Activated naive CD4-positive, alpha-beta T cell (primary cell): ENCODE measurements around the gene WNT7B.

Experiments used
- DNase-seq, 4 experiments: peaks; one replicate each; lab custom pipeline; 2025; lab: John Stamatoyannopoulos, UW

Gene WNT7B

DNA sequence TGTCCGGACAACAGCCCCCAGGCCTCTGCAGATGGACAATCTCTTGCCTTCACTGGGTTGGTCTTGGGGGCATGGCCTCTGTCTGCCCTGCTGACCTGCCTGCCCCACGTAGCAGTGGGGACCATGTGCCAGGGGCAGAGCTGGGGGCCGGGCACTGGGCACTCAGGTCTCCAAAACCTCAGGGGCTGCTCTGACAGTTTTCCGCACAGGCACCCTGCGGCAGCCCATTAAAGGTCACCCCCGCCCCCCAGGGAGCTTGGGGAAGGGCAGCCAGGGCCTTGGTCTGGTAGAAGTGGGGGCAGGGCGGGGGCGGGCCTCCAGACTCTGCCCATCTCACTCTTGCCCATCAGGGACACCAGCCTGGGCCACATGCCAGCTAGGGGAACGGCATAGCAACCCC is 49.9 kb downstream of the WNT7B start:
- DNase-seq, result no peak

DNA sequence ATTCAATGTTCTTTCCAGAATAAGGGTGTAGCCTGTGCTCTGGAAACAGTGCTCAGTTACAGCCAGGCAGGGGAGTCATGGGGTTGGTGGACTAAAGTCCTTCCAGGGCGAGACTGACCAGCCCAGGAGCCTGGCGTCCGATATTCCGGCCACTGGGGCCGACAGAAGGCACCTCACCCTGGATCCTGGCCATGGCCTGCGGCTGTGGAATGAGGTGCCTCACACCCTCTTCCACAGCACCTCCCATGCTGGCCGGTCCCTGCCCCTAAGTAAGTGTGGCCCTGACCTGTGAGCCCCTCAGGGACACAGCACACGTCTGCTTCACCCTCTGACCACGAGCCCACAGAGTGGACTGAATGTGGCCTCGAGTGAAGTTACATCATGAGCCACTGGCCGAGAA is 50.5 kb downstream of the WNT7B start:
- DNase-seq, result no peak

DNA sequence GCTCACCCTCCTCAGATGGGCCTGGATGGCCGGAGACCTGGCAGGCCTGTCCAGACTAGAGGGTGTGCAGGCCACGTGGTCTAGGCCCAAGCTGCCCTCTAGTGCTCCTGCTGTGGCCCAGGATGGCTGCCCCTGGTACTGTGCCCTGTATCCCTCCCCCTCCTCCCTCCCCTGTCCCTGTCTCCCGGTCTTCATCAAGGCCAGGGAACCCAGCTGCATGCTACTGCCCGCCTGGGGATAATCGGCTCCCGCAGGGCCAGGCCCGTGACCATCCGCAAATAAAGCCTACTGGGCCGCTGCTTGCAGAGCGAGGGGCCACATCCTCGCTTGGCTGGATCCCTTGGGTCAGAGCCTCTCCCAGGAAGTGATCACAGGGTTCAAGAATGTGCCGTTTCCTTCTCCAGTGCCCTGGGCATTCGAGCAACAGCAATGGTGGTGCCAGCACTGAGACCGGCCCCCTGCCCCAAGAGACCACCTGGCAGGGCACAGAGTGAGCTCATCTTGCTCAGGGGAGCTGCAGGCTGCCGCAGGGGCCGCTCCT is 51.1 kb downstream of the WNT7B start:
- DNase-seq, result no peak

DNA sequence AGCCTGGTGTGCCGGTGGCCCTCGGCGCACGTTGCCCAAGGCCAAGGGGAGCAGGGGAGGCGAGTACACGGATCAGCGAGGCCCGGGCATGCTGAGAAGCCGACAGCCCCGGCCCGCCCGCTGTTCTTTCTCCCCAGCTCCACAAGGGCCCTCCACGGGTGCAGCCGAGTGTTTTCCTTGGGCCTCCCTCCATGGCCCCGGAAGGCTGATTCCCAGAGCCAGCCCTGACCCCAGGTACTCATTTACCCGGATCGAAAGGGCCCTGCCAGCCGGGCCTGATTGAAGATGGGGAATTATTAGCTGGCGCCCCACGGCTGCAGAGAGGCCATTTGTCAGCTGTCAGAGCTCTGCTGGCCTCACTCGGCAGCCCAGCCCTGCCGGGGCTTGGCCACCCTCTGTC is 53.1 kb downstream of the WNT7B start:
- DNase-seq, result no peak

DNA sequence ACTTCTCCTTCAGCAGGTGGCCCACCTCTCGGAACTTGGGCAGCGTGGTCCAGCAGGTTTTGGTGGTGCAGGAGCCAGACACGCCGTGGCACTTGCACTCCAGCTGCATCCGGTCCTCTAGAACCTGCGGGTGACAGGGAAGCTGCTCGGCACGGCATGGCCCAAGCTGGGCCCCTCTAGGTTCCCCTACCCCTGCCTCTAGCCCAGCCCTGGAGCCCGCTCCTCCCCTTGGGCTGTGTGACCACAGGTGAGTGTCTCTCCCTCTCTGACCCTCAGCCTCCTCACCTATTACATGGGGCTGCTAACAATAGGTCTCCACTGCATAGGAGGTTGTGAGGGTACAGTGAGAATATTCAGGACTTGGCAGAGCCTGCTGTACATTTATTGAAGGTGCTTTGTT is 53.8 kb downstream of the WNT7B start:
- DNase-seq, result no peak

DNA sequence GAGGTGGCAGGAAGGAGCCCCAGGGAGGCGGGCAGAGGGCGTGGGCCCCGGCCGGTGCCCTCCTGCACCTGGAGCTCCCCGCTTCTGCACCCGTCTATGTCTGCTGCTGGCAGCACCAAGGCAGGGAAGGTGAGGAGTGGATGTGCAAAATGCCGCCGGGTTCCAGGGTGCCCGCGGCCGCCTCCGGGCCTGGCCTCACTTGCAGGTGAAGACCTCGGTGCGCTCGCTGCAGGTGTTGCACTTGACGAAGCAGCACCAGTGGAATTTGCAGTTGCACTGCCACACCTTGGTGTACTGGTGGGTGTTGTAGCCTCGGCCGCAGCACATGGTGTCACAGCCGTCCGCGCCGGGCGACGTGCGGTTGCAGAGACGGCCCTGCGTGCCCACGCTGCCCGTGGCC is 54.3 kb downstream of the WNT7B start:
- no peak for DNase-seq

DNA sequence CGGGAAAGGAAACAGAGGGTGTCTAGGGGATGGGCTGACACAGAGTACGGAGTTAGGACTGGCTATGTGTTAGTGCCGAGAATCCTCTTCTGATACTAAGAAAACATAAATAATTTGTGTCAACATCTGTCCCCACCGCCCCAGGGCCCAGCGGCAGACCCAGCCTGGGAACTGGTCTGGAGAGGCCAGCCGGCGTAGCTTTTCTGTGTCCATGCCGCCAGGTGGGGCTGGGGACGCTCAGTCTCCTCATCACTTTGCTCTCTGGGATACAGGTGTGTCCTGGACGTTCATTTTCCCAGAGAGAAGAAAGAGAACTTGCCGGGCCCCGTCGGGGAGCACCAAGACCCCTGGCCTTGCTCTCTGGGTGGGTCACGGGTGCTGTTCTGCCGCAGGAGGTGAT is 54.7 kb downstream of the WNT7B start:
- DNase-seq, result no peak

DNA sequence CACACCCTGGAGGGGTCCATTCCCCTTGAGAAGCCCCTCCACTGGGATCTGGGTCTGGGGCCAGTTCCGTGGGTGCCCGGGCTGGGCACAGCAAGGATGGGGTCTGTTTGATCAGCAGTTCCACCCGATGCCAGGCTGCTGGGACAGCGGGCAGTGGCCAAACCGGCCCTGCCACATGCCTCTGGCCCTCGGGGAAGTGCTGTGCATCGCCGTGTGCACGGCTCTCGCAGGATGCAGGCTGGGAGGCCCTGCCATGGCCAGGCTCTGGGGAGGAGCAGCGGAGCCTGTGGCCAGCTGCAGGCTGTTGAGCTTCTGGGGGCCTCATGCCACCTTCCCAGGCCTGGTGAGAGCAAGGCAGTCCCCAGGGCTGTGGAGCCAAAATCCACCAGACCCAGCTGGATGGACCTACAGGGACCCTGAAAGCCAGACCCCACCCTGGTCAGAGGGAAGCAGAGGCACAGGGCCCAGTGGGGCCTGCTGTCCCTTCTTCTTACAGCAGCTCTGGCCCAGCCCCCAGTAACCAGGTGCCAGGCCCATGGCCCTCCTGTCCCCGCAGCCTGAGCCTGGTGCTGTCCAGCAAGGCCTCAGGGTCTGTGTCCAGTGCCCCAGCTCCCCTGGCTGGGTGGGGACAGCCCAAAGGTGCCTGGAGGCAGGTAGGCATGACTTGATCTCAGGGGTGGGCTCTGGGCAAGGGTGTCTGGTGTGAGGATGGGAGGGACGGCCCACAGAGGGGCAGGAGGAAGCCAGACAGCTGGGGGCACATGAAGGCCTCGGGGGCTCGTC is 57.3 kb downstream of the WNT7B start:
- DNase-seq, result no peak

DNA sequence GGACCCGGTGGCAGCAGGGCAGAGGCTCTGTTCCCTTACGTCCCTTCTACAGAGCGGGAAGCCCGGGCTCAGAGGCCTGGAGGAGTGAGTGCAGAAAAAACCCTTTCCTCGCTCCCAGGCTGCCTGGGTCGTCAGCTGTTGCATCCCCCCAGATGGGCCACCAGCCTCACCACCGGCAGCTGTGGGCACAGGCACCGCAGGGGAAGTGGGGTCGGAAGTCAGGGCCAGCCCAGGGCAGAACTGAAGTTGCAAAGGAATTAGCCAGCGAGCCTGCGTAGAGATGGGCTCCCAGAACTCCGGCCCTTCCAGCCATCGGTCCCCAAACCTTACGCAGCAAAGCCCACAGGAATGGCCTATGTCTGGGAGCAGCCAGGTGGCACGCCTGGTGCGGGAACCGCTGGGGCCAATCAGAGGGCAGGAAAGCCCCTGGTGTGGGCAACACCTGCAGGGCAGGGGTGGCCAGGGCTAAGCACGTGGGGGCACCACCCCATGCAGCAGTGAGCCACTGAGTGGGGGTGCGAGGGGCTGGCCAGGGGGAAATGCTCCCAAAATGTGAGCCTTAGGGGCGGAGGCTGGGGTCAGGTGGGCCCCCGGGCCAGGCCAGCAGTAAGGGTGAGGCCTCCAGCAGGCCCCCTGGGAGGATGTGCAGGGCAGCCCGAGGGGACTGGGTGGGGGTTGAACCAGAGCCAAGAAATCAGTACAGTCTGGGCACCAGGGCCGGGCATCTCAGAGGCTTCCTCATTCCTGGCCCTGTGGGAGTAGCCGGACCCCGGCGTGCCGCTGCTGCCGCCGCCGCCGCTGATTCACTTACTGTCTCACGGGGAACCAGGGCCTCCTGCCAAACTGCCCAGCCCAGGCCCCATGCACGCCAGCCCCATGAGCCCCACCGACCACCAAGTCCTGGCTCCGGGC is 58.2 kb downstream of the WNT7B start:
- DNase-seq, result no peak

DNA sequence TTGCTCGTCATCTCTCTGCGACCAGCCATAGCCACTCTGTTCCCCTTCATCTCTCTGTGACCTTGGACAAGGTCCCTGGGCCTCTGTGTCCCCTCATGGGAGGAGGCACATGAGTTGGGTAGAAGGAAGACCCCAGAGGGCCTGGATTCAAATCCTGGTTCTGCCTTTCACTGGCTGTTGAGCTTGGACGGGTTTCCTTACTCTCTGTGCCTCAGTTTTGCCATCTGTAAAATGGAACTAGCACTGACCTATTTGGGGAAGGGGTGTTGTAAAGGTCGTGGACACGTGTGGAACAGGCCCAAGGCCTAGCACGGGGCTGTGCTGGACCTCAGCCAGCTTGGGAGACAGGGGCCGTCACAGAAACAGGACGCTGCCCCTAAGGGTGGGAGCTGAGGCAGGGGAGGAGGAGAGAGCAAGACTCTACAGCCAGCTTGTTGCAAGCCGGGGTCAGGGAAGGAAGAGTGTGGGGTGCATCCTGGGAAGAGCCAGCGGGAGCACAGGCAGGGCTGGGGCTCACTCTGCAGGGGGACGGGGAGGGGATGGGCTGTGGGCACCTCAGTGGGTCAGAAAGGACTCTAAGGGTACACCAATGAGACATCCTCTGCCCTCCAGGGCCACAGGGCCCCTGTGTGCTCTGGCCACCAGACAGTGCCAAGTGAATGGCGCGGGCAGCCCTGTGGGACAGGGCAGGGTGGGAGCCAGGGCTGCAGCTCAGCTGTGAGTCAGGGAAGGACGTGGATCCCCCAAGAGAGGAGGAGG is 59.1 kb downstream of the WNT7B start:
- DNase-seq, result no peak

DNA sequence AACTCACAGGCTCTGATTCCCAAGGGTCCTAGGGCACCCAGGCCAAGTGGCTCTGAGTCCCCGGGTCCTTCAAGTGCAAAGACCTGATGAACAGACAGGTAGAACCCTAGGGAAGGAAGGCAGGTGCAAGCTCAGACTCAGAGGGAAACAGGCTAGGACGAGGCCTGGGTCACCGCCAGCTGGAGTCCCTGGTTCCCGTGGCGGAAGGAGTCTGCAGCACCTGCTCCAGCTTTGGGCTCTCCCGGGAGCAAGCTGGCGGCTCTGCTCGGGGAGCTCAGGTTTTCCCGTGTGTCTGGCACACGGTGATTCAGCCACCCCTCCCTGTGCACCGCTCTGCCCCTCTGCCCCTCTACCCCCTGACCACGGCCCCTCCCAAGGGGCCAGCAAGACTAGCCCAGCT is 59.8 kb downstream of the WNT7B start:
- DNase-seq, result no peak

DNA sequence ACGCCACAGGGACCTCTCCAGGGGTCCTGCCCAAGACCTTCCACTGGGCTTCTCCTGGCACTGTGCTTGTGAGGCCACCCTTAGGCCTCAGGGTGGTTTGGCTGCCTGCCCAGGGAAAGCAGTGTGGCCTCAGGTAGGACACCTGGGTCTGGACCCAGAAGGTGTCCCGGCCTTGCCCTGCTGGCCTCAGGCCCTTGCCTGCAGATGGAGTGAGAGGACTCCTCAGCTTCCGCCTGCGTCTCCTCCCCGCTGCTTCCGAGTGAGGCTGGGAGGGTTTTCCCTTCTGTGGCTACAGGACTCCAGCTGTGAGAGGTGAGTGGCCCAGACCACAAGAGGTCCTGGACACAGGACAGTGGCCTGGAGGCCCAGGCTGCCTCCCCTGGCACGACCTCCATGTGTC is 60.4 kb downstream of the WNT7B start:
- DNase-seq, result no peak

DNA sequence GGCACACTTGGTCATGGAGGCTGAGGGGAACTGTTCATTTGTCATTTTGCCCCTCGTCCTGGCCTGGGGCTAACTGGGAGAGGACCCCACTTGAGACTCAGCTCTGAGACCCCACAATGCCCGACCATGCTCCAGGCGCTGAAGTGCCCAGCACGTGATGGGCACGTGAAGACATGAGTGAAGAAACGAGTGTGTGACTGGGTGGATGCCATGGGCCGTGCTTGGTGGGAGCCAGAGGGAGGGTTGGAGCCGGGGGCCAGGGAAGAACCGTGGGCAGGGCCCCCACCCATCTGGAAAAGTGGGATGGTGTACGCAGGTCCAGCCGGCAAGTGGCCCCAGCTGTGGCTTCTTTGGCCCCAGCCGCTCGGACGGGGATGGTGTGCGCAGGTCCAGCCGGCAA is 61.1 kb downstream of the WNT7B start:
- no peak for DNase-seq

DNA sequence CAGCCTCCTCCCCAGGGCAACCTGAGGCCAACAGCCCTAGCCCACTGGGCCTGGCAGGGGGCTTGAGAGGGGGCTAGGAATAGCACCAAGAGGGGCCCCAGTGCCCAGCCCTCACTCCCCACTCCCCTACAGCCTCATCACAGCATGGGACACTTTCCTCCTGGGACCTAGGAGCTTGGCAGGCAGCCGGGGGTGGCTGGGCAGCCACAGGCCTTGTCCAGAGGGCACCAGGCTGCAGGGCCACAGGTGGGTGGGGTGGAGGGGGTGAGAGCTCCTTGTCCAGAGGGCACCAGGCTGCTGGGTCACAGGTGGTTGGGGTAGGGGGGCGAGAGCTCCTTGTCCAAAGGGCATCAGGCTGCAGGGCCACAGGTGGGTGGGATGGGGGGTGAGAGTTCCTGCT is 61.8 kb downstream of the WNT7B start:
- DNase-seq, result no peak

DNA sequence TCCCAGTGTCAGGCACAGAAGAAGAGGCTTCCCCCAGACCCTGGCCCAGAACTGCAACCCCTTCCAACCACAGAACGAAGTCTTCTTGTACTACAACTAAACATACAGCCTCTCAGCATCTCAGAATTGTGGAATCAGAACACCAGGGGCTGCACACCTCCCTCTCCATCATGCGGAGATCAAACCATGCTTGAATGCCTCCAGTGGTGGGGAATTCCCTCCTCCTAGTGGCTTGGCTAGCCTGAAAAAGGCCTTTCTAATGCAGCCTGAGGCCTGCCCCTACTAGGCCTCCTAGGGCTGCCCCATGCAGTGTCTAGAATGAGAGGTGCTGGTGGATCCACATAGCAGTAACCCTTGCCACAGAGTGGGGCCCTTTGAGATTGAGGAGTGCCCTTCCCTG is 62.7 kb downstream of the WNT7B start:
- DNase-seq, result no peak

DNA sequence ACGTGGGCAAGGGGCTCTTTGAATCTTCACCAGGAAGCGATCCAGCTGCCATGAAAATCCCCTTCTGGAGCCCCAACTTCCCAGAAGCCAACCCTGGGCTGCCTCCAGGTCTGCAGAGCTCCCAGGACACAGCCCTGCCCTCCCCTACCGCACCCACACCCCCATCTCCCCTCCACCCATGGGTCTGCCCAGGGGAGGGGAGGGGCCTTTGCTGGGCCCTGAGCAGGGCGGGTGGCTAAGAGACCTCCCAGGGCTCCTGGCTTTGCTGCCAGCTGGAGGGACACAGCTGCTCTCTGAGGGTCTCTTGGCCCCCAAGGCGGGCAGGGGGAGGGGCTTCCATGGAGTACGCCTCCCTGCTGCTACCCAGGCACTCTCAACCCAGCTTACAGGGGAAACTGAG is 64.1 kb downstream of the WNT7B start:
- no peak for DNase-seq

DNA sequence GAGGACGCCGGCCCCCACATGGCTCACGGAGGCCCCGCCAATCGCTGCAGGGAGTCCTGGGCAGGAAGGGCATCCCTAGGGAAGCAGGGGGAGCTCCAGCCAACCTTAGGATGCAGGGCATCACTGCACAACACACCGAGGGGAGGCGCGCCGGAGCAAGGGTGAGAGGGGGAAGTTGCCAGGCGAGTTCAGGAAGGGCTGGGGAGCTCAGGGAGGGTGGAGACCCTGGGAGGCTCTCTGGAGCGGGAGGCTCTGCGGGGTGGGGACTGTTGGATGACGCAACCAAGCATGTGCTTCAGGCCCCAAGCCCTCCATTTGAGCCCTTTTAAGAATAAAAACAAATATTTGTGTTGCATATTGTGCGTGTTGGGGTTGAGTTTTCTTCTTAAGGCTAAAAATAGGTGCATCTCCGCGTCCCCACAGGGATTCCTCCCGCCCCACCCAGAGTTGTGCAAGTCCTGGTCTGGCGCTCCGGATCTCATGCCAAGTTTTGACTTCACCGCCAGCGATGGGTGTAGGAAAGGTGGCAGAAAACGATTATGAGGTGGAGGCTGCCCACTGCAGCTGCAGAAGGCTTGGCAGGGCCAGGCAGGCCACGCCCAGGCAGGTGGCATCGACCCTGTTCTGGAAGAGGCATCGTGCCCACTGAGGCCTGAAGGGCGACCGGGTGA is 65.2 kb downstream of the WNT7B start:
- DNase-seq, result no peak

DNA sequence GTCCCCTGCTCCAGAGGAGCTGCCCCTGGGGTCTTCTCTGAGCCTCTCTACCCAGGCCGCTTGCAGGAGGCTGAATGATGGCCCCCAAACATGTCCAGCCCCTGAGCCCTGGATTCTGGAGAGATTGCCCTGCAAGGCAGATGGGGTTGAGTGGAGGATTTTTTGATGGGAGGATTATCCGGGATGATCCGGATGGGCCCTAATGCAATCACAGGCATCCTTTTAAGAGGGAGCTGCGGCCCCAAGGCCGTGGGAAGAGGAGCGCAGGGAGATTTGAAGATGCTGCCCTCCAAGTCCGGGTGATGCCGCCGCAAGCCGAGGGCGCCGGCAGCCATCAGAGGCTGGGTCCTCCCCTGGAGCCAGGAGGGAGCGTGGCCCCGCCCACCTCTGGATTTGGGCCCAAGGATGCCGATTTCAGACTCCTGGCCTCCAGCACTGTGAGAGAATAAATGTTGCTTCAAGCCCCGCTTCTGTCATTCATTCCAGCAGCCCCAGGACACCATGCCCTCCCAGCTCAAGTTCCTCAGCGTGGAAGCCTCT is 66.0 kb downstream of the WNT7B start:
- DNase-seq, result no peak

DNA sequence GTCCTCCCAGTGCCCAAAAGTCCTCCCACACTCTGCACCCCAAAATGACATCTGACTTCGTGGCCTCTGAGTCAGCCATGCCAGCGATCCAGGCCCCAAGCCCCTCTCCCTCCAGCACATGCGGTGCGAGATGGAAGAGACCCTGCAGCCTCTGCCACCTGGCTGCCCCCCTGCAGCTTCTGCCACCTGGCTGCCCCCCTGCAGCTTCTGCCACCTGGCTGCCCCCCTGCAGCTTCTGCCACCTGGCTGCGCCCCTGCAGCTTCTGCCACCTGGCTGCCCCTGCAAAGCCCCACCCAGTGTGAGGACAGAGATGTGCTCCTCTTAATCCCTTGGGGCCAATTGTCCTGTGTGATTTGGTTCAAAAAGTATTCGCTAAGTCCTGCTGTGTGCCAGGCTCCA is 68.0 kb downstream of the WNT7B start:
- no peak for DNase-seq

DNA sequence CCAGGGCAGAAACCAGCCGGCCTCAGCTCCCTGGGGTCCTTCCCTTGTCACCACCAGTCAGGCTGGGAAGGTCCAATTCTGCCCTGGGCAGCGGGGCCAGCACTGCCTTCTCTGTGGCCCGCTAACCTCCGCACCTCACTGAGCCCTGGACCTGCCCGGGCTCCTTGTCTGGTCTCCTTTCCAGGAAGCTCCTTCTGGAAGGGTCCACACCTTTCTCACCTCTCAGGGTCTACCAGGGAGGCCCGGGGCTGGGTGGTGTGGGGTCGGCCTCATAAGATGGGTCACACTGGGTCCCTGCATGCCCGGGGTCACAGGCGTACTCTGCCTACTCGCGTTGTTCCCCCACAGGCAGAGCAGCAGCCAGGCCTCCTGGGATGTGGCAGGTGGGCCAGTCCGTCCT is 69.0 kb downstream of the WNT7B start:
- no peak for DNase-seq

DNA sequence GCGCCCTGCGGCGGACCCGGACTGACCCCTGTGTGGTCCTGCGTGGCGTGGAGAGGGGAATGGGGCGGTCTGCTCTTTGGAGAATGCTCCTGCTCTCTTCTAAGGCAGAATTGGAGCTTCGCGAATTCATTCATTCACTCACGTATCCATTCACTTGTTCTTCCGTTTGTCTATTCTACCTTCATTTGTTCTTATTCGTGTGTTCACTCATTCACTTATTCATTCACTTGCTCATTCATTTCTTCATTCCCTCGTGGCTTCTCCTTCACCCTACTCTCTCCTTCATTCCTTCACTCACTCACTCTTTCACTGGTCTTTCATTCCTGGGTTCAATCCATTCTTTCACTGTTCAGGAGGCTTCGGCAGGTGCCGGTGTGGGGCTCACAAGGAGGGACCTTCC is 69.6 kb downstream of the WNT7B start:
- no peak for DNase-seq

DNA sequence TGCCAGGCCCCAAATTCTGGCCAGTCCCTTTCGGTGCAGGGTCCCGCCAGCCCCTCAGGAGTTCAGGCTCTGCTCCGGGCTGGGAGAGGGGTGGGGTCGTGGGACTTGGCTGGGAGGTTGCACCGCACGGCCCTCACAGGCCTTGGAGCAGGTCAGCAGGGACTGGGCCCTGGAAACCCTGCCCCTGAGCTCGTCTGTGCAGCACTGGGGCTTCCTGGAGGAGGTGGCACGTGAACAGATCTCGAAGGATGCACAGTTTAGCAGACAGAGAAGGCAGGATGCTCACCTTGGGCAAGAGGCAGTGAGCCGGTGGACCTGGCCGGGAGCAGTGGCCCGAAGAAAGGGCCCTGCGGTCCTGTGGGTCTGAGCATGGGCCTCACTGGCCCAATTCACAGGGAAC is 70.0 kb downstream of the WNT7B start:
- no peak for DNase-seq
